Renal cortical epithelial cell (primary cell): ENCODE measurements around the gene NAPEPLD. TPM values are rescaled to one million over a fixed set of nuclear protein-coding genes. Genes with fewer than 3 reads are reported as not detected.
"Not testable (repeated sequence)": the region's sequence is repeated elsewhere in the genome, so short reads cannot be mapped to it uniquely, and the experiment has no call there.

Experiments used
- DNase-seq: peaks from one replicate; pipeline ENCODE4 v3.0.0-alpha.2; 2011; ENCODE audit warnings: low read depth
- total RNA-seq: library from RNA; depleted of rRNA; stranded (reverse); fragments of >200 nt; gene quantifications from 2 replicates; pipeline ENCODE4 v1.2.3, GENCODE V29; 2014

The NAPEPLD gene
- total RNA-seq, 1 donor from 2014 or later, result 37.2 TPM

DNA sequence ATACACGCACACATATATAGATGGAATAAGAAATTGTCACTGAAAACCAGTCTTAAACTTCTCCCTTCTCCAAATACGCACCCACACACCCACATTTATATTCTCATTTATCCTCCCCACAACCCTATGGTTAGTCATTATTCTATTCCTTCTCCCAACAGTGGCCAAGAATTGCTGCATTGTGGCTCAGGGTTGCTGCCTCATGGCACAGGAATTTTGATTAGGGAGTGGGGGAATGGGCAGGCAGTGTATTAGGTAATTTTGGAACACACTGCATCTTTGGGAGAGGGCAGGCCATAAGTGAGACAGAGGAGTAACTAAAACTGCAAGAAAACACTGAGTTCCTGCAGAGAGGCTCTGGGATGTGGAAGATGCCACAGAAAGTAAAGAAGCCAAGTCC is 35.7 kb downstream of the NAPEPLD start:
- peak; percentile 95 for DNase-seq

DNA sequence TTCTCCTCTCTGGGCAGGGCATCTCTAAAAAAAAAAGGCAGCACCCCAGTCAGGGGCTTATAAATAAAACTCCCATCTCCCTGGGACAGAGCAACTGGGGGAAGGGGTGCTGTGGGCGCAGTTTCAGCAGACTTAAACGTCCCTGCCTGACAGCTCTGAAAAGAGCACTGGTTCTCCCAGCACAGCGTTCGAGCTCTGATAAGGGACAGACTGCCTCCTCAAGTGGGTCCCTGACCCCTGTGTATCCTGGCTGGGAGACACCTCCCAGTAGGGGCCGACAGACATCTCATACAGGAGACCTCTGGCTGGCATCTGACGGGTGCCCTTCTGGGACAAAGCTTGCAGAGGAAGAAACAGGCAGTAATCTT is 42.2 kb downstream of the NAPEPLD start:
- not testable (repeated sequence) for DNase-seq

DNA sequence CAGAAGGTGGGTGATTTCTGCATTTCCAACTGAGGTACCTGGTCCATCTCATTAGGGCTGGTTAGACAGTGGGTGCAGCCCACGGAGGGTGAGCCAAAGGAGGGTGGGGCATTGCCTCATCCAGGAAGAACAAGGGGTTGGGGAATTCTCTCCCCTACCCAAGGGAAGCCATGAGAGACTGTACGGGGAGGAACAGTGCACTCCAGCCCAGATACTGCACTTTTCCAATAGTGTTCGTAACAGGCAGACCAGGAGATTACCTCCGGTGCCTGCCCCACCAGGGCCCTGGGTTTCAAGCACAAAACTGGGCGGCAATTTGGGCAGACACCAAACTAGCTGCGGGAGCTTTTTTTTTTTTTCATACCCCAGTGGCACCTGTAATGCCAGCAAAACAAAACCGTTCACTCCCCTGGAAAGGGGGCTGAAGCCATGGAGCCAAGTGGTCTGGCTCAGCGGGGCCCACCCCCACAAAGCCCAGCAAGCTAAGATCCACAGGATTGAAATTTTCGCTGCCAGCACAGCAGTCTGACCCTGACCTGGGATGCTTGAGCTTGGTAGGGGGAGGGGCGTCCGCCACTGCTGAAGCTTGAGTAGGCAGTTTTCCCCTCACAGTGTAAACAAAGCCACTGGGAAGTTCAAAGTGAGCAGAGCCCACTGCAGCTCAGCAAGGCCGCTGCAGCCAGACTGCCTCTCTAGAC is 42.7 kb downstream of the NAPEPLD start:
- no peak for DNase-seq

- DNase-seq, result no peak
Observed at GRCh38 chr7:103101543-103101942, 47.4 kb downstream of the NAPEPLD start.

DNA sequence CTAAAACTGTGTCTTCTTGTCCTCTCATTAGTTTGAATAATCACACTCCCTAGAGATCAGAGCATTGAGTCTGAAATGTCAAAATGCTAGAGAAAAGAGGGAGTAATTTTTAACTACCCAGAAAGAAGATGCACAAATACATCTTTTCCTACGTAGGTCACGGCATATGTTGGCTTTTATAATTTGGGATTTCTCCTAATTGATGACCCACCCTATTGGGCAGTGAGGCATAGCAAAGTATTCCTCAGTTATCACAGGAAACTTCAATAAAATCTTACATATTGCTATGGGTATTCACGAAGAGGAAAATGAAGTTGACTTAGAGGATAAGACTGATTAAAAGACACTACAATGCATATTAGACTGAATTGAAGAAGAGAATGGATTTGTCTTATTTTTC is 48.6 kb downstream of the NAPEPLD start:
- no peak for DNase-seq

DNA sequence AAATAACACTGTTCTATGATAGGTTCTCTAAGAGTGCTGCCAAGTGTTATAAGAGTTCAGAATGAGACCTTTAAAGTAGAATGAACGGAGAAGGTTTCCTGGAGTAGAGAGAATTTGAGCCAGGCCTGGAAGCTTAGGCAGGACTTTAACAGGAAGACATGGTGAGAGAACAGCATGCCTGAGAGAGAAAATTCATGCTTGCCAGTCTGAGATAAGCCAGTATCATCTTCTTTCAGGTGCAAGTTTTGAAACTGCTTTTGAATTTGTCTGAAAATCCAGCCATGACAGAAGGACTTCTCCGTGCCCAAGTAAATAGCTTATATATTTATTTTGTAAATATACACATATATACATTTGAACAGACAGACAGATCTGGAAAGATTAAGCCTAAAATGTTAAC is 51.9 kb downstream of the NAPEPLD start:
- no peak for DNase-seq

DNA sequence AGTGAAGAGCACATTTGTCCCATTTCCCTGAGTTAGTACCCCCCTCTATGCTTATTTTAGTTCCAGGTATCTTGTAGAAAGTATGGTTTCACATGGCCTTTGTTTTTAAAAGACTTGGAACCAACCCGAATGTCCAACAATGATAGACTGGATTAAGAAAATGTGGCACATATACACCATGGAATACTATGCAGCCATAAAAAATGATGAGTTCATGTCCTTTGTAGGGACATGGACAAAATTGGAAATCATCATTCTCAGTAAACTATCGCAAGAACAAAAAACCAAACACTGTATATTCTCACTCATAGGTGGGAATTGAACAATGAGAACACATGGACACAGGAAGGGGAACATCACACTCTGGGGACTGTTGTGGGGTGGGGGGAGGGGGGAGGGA is 53.3 kb downstream of the NAPEPLD start:
- DNase-seq, result not testable (repeated sequence)

DNA sequence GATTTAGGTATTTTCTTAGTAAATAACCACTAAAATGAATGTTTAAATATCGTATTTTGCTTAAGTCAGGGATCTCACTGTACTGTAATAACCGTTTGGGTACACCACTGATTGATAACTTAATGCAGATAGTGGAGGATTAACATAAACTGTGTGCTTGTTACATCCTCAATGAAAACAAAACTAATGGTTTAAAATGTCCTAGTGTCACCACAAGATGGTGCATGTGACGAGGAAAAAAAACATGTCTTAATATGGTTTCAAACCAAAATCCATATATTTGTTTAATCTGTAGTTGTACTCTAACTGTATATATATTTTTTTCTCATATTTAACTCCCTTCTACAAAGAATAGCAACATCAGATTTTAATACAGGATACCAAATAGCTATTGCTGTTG is 54.8 kb downstream of the NAPEPLD start:
- DNase-seq, result no peak

GRCh38 chr7:103093429-103093828 is 55.5 kb downstream of the NAPEPLD start:
- no peak for DNase-seq

- not testable (repeated sequence) for DNase-seq
Observed at GRCh38 chr7:103092321-103092720, 56.6 kb downstream of the NAPEPLD start.

GRCh38 chr7:103083210-103083609 is 65.7 kb downstream of the NAPEPLD start:
- no peak for DNase-seq

DNA sequence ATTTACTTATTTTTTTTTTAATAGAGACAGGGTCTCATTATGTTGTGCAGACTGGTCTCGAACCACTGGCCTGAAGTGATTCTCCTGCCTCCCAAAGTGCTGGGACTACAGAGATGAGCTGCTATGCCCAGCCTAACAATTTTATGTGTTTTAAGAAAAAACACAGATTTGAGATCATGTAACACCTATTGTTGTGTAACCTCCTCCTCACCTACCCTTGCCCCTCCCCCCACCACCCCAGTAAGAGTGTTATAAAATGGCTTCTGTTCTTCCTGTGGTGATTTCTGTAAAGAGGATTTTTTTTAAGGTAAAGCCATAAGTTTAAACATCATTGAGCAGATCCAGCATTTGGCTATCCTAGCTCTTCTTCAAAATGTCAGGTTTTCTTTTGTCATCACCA is 66.4 kb downstream of the NAPEPLD start:
- no peak for DNase-seq

GRCh38 chr7:103080923-103081322 is 68.0 kb downstream of the NAPEPLD start:
- no peak for DNase-seq

- peak; percentile 8 for DNase-seq
Observed at GRCh38 chr7:103079836-103080235, 69.1 kb downstream of the NAPEPLD start.

GRCh38 chr7:103078226-103078625 is 70.7 kb downstream of the NAPEPLD start:
- not testable (repeated sequence) for DNase-seq

- no peak for DNase-seq
Observed at GRCh38 chr7:103077318-103077717, 71.6 kb downstream of the NAPEPLD start.

DNA sequence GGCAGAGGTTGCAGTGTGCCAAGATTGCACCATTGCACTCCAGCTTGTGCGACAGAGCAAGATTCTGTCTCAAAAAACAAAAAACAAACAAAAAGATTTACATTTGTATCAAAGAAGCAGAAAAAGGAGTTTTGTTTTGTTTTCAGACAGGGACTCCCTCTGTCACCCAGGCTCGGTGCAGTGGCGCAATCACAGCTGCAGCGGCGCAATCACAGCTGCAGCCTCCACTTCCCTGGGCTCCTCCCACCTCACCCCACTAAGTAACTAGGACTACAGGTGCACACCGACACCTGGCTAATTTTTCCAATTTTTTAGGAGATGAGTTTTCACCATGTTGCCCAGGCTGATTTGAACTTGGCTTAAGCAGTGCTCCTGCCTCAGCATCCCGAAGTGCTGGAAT is 72.1 kb downstream of the NAPEPLD start:
- no peak for DNase-seq

DNA sequence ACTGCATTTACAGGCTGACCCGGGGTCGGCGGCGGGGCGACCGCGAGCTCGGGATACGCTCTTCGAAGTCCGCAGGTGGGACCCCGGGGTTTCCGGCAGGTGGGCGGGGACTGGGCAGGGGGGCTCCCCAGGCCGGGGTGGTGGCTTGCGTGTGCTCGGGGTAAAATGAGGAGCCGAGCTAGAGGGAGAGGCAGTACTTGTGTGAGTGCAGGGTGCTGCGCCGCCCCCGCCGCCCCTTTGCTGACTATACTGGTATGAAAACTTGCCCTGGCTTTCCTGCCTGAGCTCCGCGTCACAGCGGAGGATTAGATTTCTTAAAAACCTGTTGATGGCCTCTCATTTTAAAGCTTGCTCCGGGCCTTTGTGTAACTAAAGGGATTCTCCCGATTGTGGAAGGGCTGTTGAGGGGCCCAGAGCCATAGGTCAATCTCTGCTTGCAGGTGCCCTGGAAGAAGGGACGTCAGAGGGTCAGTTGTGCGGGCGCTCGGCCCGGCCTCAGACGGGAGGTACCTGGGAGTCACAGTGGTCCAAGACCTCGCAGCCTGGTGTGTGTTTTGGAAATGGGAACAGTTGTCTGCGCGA is 73.5 kb downstream of the NAPEPLD start:
- peak; percentile 38 for DNase-seq

DNA sequence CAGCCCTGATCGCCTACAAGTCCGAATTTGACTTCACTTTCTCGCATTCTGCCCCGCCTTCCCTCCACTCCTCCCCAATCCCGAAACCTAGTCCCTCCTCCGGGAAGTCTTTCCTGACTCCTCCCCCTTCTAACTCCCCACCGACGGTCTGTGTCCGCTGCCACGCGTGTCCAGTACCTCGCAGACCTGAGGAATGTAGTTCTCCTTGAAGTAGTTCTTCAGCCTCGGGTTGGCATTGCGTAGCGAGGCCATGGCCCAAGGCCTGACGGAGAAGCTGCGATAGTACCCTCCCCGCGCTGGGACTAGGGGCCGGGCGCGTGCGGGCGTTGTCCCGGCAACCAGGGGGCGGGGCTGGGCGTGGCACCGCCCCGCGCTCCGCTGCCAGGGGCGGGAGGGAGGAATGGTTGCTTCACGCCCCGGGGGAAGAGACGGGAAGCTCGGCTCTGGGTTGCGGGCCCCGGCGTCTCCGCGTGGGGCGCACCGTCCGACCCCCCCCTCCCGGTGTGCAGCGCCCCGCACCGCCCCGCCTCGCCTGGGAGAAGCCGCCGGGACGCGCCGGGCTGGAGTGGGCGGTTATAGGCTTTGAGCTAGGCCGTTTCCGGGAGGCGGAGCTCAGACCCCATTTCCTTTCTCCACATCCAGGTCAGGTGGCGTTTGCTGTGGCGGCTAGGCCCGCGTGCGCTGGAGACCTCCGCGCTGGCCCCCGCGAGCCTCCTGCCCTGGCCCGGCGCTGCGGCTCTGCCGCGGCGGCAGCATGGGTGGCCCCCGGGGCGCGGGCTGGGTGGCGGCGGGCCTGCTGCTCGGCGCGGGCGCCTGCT is 74.2 kb downstream of the NAPEPLD start, which contains the start of the genes ARMC10 and FBXL13:
Gene ARMC10 (plus strand): TSS at position 622 of the 818 bp plus-strand sequence. CDS start 133 bp downstream, at position 755.
Gene FBXL13 (minus strand): TSS at position 278 of the 818 bp plus-strand sequence.
- peak; percentile 88 for DNase-seq

- DNase-seq, result no peak
Observed at GRCh38 chr7:103073989-103074518, 74.8 kb downstream of the NAPEPLD start.

- DNase-seq, result no peak
Observed at GRCh38 chr7:103071000-103071399, 77.9 kb downstream of the NAPEPLD start.
